Measurements from ENCODE around the gene MIGA1. TPM values are rescaled to one million over a fixed set of nuclear protein-coding genes. Genes with fewer than 3 reads are reported as not detected.

The MIGA1 gene
- total RNA-seq, 1 experiment from 2014 or later, result 14.4 TPM

DNA sequence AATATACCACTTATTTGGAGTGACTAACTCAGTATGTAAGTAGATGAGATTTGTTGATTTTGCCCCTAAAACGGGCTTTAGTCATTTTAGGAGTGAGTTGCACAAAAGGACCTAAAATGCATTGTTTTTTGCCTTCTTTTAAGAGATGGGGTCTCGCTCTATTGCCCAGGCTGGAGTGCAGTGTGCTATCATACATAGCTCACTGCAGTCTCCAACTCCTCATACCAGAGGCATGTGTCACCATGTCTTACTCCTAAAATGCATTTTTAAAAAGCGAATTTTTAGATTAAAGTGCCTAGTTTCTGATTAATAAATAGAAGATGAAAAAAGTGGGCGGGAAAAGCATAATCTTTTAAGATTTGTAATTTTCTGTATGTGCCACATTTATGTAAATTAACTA, 97.4 kb downstream of the MIGA1 start:
- DNase-seq (ENCODE audit: low read depth, low spot score), result no peak
- intact Hi-C loops (cut with micrococcal nuclease; ENCODE audit: unreplicated experiment), result no loop called here
- no peak overlapping the region for H3K27ac ChIP-seq (ENCODE audit: low read length)
- no peaks in the 10 kb centered on the region for H3K36me3 ChIP-seq (ENCODE audit: control insufficient read depth, insufficient read depth, low read length)
- ChIA-PET POLR2A (no interaction called here), CTCF (no interaction called here)
- H3K4me1 ChIP-seq (ENCODE audit: control insufficient read depth, insufficient read depth, low read length), result no peaks in the 10 kb centered on the region
- ATAC-seq, result no peak
- BruUV-seq (replicated peaks), result no TSS peak
- TF ChIP-seq TCF7L2 (IDR thresholded peaks at IDR 0.05; ENCODE audit: low read depth, low read length), result no peak
- TF ChIP-seq POLR2AphosphoS5 (IDR thresholded peaks at IDR 0.05; ENCODE audit: low read depth, low read length), result no peak
- TF ChIP-seq CTCF (IDR thresholded peaks at IDR 0.05), result no peak
- no peak for TF ChIP-seq SIN3A (IDR thresholded peaks at IDR 0.05; ENCODE audit: borderline replicate concordance, insufficient read depth, low read depth, low read length)
- TF ChIP-seq, protein P1, sequence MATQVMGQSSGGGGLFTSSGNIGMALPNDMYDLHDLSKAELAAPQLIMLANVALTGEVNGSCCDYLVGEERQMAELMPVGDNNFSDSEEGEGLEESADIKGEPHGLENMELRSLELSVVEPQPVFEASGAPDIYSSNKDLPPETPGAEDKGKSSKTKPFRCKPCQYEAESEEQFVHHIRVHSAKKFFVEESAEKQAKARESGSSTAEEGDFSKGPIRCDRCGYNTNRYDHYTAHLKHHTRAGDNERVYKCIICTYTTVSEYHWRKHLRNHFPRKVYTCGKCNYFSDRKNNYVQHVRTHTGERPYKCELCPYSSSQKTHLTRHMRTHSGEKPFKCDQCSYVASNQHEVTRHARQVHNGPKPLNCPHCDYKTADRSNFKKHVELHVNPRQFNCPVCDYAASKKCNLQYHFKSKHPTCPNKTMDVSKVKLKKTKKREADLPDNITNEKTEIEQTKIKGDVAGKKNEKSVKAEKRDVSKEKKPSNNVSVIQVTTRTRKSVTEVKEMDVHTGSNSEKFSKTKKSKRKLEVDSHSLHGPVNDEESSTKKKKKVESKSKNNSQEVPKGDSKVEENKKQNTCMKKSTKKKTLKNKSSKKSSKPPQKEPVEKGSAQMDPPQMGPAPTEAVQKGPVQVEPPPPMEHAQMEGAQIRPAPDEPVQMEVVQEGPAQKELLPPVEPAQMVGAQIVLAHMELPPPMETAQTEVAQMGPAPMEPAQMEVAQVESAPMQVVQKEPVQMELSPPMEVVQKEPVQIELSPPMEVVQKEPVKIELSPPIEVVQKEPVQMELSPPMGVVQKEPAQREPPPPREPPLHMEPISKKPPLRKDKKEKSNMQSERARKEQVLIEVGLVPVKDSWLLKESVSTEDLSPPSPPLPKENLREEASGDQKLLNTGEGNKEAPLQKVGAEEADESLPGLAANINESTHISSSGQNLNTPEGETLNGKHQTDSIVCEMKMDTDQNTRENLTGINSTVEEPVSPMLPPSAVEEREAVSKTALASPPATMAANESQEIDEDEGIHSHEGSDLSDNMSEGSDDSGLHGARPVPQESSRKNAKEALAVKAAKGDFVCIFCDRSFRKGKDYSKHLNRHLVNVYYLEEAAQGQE (IDR thresholded peaks at IDR 0.05; ENCODE audit: insufficient read depth in 1 of 2, low read depth in 2 of 2, low read length in 1 of 2), result no peak
- H3K9me3 ChIP-seq (ENCODE audit: control insufficient read depth, insufficient read depth, low read depth, low read length), result no peaks in the 10 kb centered on the region
- in situ Hi-C loops (cut with HindIII; ENCODE audit: low pct_unique_long_range_greater_than_20kb, low sequenced_read_pairs), result no loop called here
- H3K4me3 ChIP-seq (ENCODE audit: low read depth in 2 of 2, low read length in 2 of 2), result no peak overlapping the region
- no peaks in the 10 kb centered on the region for H3K27me3 ChIP-seq (ENCODE audit: control insufficient read depth, insufficient read depth, low read length)

- intact Hi-C loops (cut with micrococcal nuclease; ENCODE audit: unreplicated experiment) (no loop called here), in situ Hi-C loops (cut with HindIII; ENCODE audit: low pct_unique_long_range_greater_than_20kb, low sequenced_read_pairs) (no loop called here)
- BruUV-seq (replicated peaks), result no TSS peak
Measured at GRCh38 chr1:77881061-77881460, 101.6 kb downstream of the MIGA1 start.

More at GRCh38 chr1:77881061-77881460, 101.6 kb downstream of the MIGA1 start:
- TF ChIP-seq POLR2AphosphoS5 (IDR thresholded peaks at IDR 0.05; ENCODE audit: low read depth, low read length) (no peak), CTCF (IDR thresholded peaks at IDR 0.05) (no peak), TCF7L2 (IDR thresholded peaks at IDR 0.05; ENCODE audit: low read depth, low read length) (no peak), SIN3A (IDR thresholded peaks at IDR 0.05; ENCODE audit: borderline replicate concordance, insufficient read depth, low read depth, low read length) (no peak)
- TF ChIP-seq, protein P1 (IDR thresholded peaks at IDR 0.05; ENCODE audit: insufficient read depth in 1 of 2, low read depth in 2 of 2, low read length in 1 of 2), result no peak
- no peaks in the 10 kb centered on the region for H3K36me3 ChIP-seq (ENCODE audit: control insufficient read depth, insufficient read depth, low read length)
- H3K4me3 ChIP-seq (ENCODE audit: low read depth in 2 of 2, low read length in 2 of 2), result no peak overlapping the region
- ATAC-seq, result no peak
- no peaks in the 10 kb centered on the region for H3K4me1 ChIP-seq (ENCODE audit: control insufficient read depth, insufficient read depth, low read length)
- ChIA-PET POLR2A (no interaction called here), CTCF (no interaction called here)
- H3K27me3 ChIP-seq (ENCODE audit: control insufficient read depth, insufficient read depth, low read length), result no peaks in the 10 kb centered on the region
- no peaks in the 10 kb centered on the region for H3K9me3 ChIP-seq (ENCODE audit: control insufficient read depth, insufficient read depth, low read depth, low read length)
- no peak for DNase-seq (ENCODE audit: low read depth, low spot score)
- H3K27ac ChIP-seq (ENCODE audit: low read length), result no peak overlapping the region

Measured in Panc1 (cell line).